Nephron progenitor cell (in vitro differentiated cells): Measurements from ENCODE around the gene C4orf46.

Experiments
- DNase-seq: peaks from one replicate; pipeline ENCODE4 v3.0.0; 2021
- H3K27ac Mint-ChIP-seq: 2 replicates; pipeline ENCODE4 v1.8.0; 2021; ENCODE audit warnings: mild to moderate bottlenecking, moderate library complexity, mixed read lengths
- H3K27me3 Mint-ChIP-seq: 2 replicates; pipeline ENCODE4 v1.8.0; 2021; ENCODE audit warnings: mild to moderate bottlenecking, low read depth, mixed read lengths; ENCODE audit not compliant: poor library complexity
- H3K36me3 Mint-ChIP-seq: 2 replicates; pipeline ENCODE4 v1.8.0; 2021; ENCODE audit warnings: low read depth, mixed read lengths
- H3K4me1 Mint-ChIP-seq: 2 replicates; pipeline ENCODE4 v1.8.0; 2021; ENCODE audit warnings: mixed read lengths
- H3K4me3 Mint-ChIP-seq: 2 replicates; pipeline ENCODE4 v1.8.0; 2021; ENCODE audit warnings: mild to moderate bottlenecking, moderate library complexity, mixed read lengths
- H3K9me3 Mint-ChIP-seq: 2 replicates; pipeline ENCODE4 v1.8.0; 2021; ENCODE audit warnings: mild to moderate bottlenecking, moderate library complexity, mixed read lengths
- CTCF ChIP-seq: fragments of 200-600 bp; sonication (generic); IDR thresholded peaks from 2 replicates; pipeline ENCODE4 v1.5.0; 2021; ENCODE audit warnings: antibody characterized with exemption

The C4orf46 gene

GRCh38 chr4:158671915-158672806 lies 474 bp upstream of the C4orf46 start, which contains the start of gene ETFDH:
Gene ETFDH (plus strand): TSS chr4:158672296. CDS start chr4:158672457, 161 bp downstream.
- H3K36me3 Mint-ChIP-seq: peaks cover 15% of the 10 kb centered on the region
- DNase-seq: peak; percentile 95
- H3K9me3 Mint-ChIP-seq: no peaks in the 10 kb centered on the region
- H3K27ac Mint-ChIP-seq: peak within 1 kb of the TSS; percentile 99
- peaks cover 38% of the 10 kb centered on the region for H3K4me1 Mint-ChIP-seq
- peak within 1 kb of the TSS; percentile 98 for H3K4me3 Mint-ChIP-seq
- peak; percentile 47 for TF ChIP-seq CTCF
- no peaks in the 10 kb centered on the region for H3K27me3 Mint-ChIP-seq

GRCh38 chr4:158670975-158671664 lies 567 bp downstream of the C4orf46 start:
- Mint-ChIP-seq H3K4me1 (peaks cover 39% of the 10 kb centered on the region), H3K9me3 (no peaks in the 10 kb centered on the region), H3K27ac (peak overlapping the region; percentile 99), H3K36me3 (peaks cover 26% of the 10 kb centered on the region), H3K4me3 (peak overlapping the region; percentile 98), H3K27me3 (no peaks in the 10 kb centered on the region)
- TF ChIP-seq CTCF: no peak
- peak; percentile 59 for DNase-seq

- no peak for TF ChIP-seq CTCF
- Mint-ChIP-seq H3K9me3 (peaks cover 9% of the 10 kb centered on the region), H3K27ac (no peak overlapping the region), H3K4me3 (peak overlapping the region; percentile 73), H3K4me1 (peaks cover 39% of the 10 kb centered on the region), H3K36me3 (peaks cover 44% of the 10 kb centered on the region), H3K27me3 (no peaks in the 10 kb centered on the region)
- DNase-seq: no peak
Observed at GRCh38 chr4:158669310-158669709, 2.4 kb downstream of the C4orf46 start.

GRCh38 chr4:158667651-158668198 lies 4.0 kb downstream of the C4orf46 start:
- DNase-seq: peak; percentile 14
- no peak overlapping the region for H3K4me3 Mint-ChIP-seq
- H3K27me3 Mint-ChIP-seq: no peaks in the 10 kb centered on the region
- H3K4me1 Mint-ChIP-seq: peaks cover 45% of the 10 kb centered on the region
- peaks cover 10% of the 10 kb centered on the region for H3K9me3 Mint-ChIP-seq
- peak; percentile 57 for TF ChIP-seq CTCF
- H3K36me3 Mint-ChIP-seq: peaks cover 51% of the 10 kb centered on the region
- no peak overlapping the region for H3K27ac Mint-ChIP-seq

DNA sequence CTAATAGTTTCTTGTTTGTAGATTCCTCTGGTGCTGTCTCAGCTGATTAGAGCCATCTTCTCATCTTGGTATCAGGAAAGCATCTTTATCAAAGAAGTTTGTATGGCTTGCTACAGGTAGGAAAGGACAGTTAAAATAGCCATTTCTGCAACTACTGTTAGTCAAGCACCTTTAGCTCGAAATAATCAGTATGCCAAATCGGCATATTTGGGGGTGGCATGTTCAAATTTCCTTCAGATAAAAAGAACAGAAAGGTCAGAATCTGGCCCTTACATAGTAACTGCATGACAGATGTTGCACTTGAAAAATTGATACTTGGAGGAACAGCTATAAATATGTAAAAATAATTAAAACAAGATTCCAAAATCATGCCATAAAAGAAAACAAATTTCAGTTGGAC lies 4.8 kb downstream of the C4orf46 start:
- Mint-ChIP-seq H3K27ac (no peak overlapping the region), H3K27me3 (no peaks in the 10 kb centered on the region), H3K9me3 (peaks cover 10% of the 10 kb centered on the region), H3K4me1 (peaks cover 39% of the 10 kb centered on the region), H3K36me3 (peaks cover 51% of the 10 kb centered on the region), H3K4me3 (no peak overlapping the region)
- TF ChIP-seq CTCF: no peak
- no peak for DNase-seq
